H1 (cell line): ENCODE results near the gene ZFPL1. TPM values are rescaled to one million over a fixed set of nuclear protein-coding genes. Genes with fewer than 3 reads are reported as not detected.

ENCODE experiments used
- ATF2 ChIP-seq: IDR thresholded peaks from 2 replicates; pipeline ENCODE4 v1.6.1; 2012; ENCODE audit warnings: low read length, inconsistent platforms
- BACH1 ChIP-seq: IDR thresholded peaks from 2 replicates; pipeline ENCODE4 v1.6.1; 2012; ENCODE audit warnings: low read length, improper control_type of control experiment
- CBX8 ChIP-seq: fragments of 300-800, 300-1000 bp; sonication (generic); IDR thresholded peaks from 2 replicates; pipeline ENCODE4 v1.7.1; 2016; ENCODE audit warnings: low read depth, low read length, borderline replicate concordance
- CTCF ChIP-seq, 3 experiments: IDR thresholded peaks; 1 replicate in 2 of 3; 2 replicates in 1 of 3; pipeline versions ENCODE4 v1.5.1 to v1.6.1; 2011; ENCODE audit warnings: low read length in 3 of 3, mild to moderate bottlenecking in 3 of 3, inconsistent platforms in 2 of 3, low read depth in 1 of 3, moderate library complexity in 1 of 3; ENCODE audit not compliant: insufficient read depth in 1 of 3; ENCODE audit errors: control extremely low read depth in 1 of 3
- EP300 ChIP-seq, 2 experiments: IDR thresholded peaks; 1 replicate in 1 of 2; 2 replicates in 1 of 2; pipeline ENCODE4 v1.6.1; 2011 to 2012; ENCODE audit warnings: low read depth in 2 of 2, low read length in 2 of 2, mild to moderate bottlenecking in 2 of 2, borderline replicate concordance in 1 of 2, inconsistent platforms in 1 of 2, moderate library complexity in 1 of 2
- FOSL1 ChIP-seq: IDR thresholded peaks from 2 replicates; pipeline ENCODE4 v1.6.1; 2011; ENCODE audit warnings: mild to moderate bottlenecking, low read depth, low read length, moderate library complexity; ENCODE audit not compliant: insufficient read depth
- HDAC2 ChIP-seq, 2 experiments: fragments of 300-600 bp in 1 of 2; sonication (generic) in 1 of 2; IDR thresholded peaks; 2 replicates each; pipeline ENCODE4 v1.6.1; 2011 to 2012; ENCODE audit warnings: low read depth in 2 of 2, low read length in 2 of 2, mild to moderate bottlenecking in 2 of 2, moderate library complexity in 2 of 2, borderline replicate concordance in 1 of 2, inconsistent platforms in 1 of 2
- JUN ChIP-seq: IDR thresholded peaks from 2 replicates; pipeline ENCODE4 v1.6.1; 2011; ENCODE audit warnings: low read depth, mild to moderate bottlenecking, improper control_type of control experiment, low read length
- JUND ChIP-seq: IDR thresholded peaks from 2 replicates; pipeline ENCODE4 v1.6.1; 2011; ENCODE audit warnings: mild to moderate bottlenecking, improper control_type of control experiment, low read length
- MAX ChIP-seq: IDR thresholded peaks from 2 replicates; pipeline ENCODE4 v1.6.1; 2012; ENCODE audit warnings: inconsistent platforms
- POLR2A ChIP-seq, 2 experiments: IDR thresholded peaks; 1 replicate in 1 of 2; 2 replicates in 1 of 2; pipeline ENCODE4 v1.6.1; 2011; ENCODE audit warnings: low read depth in 2 of 2, low read length in 2 of 2, mild to moderate bottlenecking in 2 of 2; ENCODE audit errors: control extremely low read depth in 1 of 2
- POLR2AphosphoS5 ChIP-seq: IDR thresholded peaks from 2 replicates; pipeline ENCODE4 v1.6.1; 2011; ENCODE audit warnings: low read depth, low read length
- POU5F1 ChIP-seq: IDR thresholded peaks from 2 replicates; pipeline ENCODE4 v1.6.1; 2011; ENCODE audit warnings: low read depth, mild to moderate bottlenecking, low read length, moderate library complexity
- RAD21 ChIP-seq, 2 experiments: IDR thresholded peaks in 1 of 2; conservative IDR thresholded peaks in 1 of 2; 2 replicates each; pipeline ENCODE4 v1.6.1; 2011; ENCODE audit warnings: low read depth in 2 of 2, low read length in 2 of 2, improper control_type of control experiment in 1 of 2, inconsistent platforms in 1 of 2, mild to moderate bottlenecking in 1 of 2, moderate library complexity in 1 of 2
- RBBP5 ChIP-seq: IDR thresholded peaks from 2 replicates; pipeline ENCODE4 v1.7.1; 2012; ENCODE audit warnings: low read depth, mild to moderate bottlenecking, inconsistent platforms, low read length, moderate library complexity, borderline replicate concordance
- RXRA ChIP-seq: IDR thresholded peaks from 2 replicates; pipeline ENCODE4 v1.6.1; 2011; ENCODE audit warnings: low read depth, mild to moderate bottlenecking, low read length, moderate library complexity; ENCODE audit not compliant: insufficient read depth
- TAF7 ChIP-seq: optimal IDR thresholded peaks from 2 replicates; pipeline ENCODE3; 2011; ENCODE audit warnings: low read depth, mild to moderate bottlenecking, inconsistent platforms, low read length, moderate library complexity, borderline replicate concordance
- TCF12 ChIP-seq: IDR thresholded peaks from 2 replicates; pipeline ENCODE4 v1.6.1; 2011; ENCODE audit warnings: low read depth, mild to moderate bottlenecking, low read length
- polyA plus RNA-seq, 7 experiments: library from polyadenylated mRNA; depleted of rRNA in 3 of 7; stranded (reverse) in 5 of 7; unstranded in 2 of 7; fragments of >200 nt in 5 of 7; fragments of 200-250 nt in 2 of 7; gene quantifications; 1 replicate in 5 of 7; 2 replicates in 1 of 7; 4 replicates in 1 of 7; pipeline versions ENCODE4 v1.2.1 to v1.2.3, GENCODE V29; 2011 to 2013; ENCODE audit warnings: missing spikeins in 2 of 7, mixed read lengths in 2 of 7
- total RNA-seq: library from RNA; stranded (reverse); fragmentation: NEBNext Ultra II Directional; extraction: Animal tissue kit (Norgen Biotek cat#: 25700); gene quantifications from 2 replicates; pipeline ENCODE4 v1.2.1, GENCODE V29; 2021

The ZFPL1 gene
- total and polyA plus RNA-seq, 2 of the 8 experiments (the other 6 are each of a cell fraction or from before 2014, with no cell fraction given), result 21.5 to 76.8 TPM

GRCh38 chr11:65112546-65113360, 28.7 kb downstream of the ZFPL1 start (continued):
- TF ChIP-seq HDAC2 (IDR thresholded peaks at IDR 0.05; ENCODE audit: borderline replicate concordance in 1 of 2, low read depth in 2 of 2, low read length in 2 of 2) (peak; percentile 94 to 100), RBBP5 (no peak), RAD21 (IDR thresholded peaks at IDR 0.05 in 1 of 2, conservative IDR thresholded peaks at IDR 0.05 in 1 of 2; ENCODE audit: low read depth in 2 of 2, low read length in 2 of 2) (peak in 1 of 2 experiments; percentile 18; a peak in 1 of 4 replicates), RXRA (no peak), EP300 (IDR thresholded peaks at IDR 0.05; ENCODE audit: borderline replicate concordance in 1 of 2, low read depth in 2 of 2, low read length in 2 of 2) (no peak), MAX (peak; percentile 28; the same call in 1 of the 2 replicates), POLR2AphosphoS5 (peak; percentile 24; the same call in 1 of the 2 replicates), POLR2A (IDR thresholded peaks at IDR 0.05; ENCODE audit: control extremely low read depth in 1 of 2, low read depth in 2 of 2, low read length in 2 of 2) (peak in 1 of 2 experiments; percentile 67; a peak in 1 of 3 replicates), FOSL1 (no peak), CBX8 (no peak), JUN (no peak), JUND (no peak), TCF12 (no peak), POU5F1 (no peak), CTCF (IDR thresholded peaks at IDR 0.05; ENCODE audit: control extremely low read depth in 1 of 3, insufficient read depth in 1 of 3, low read depth in 1 of 3, low read length in 3 of 3) (peak in 2 of 3 experiments; percentile 67 to 72; a peak in 3 of 4 replicates), TAF7 (no peak), BACH1 (peak; percentile 96), ATF2 (no peak)
